Activated naive CD4-positive, alpha-beta T cell treated with anti-CD3 and anti-CD28 coated beads, Interleukin-2, amount 50 U/mL, for 16 hours (primary cell): ENCODE results near the gene KMT2A.
"Not testable (repeated sequence)": the region's sequence is repeated elsewhere in the genome, so short reads cannot be mapped to it uniquely, and the experiment has no call there.

Experiments
- DNase-seq: peaks from one replicate; pipeline ENCODE4 v3.0.0-alpha.2; 2020

KMT2A gene

GRCh38 chr11:118435290-118435892 is 901 bp upstream of the KMT2A start:
- peak; percentile 68 for DNase-seq

DNA sequence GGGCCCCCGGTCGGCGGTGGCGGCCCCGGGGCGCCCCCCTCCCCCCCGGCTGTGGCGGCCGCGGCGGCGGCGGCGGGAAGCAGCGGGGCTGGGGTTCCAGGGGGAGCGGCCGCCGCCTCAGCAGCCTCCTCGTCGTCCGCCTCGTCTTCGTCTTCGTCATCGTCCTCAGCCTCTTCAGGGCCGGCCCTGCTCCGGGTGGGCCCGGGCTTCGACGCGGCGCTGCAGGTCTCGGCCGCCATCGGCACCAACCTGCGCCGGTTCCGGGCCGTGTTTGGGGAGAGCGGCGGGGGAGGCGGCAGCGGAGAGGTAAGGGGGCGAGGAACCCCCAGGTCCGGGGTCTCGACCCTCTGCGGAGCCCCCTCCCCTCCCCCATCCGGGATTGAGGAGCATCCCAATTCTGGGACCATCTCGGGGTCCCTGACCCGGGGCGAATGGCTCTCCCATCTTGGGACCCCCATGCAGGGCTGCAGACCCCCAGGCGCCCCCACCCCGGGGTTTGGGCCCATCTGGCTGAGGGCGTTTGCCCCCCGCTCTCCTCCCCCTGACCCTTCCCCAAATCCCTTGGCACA is 431 bp downstream of the KMT2A start:
- DNase-seq: peak; percentile 13

- peak; percentile 44 for DNase-seq
Observed at GRCh38 chr11:118437208-118438125, 1.2 kb downstream of the KMT2A start.

DNA sequence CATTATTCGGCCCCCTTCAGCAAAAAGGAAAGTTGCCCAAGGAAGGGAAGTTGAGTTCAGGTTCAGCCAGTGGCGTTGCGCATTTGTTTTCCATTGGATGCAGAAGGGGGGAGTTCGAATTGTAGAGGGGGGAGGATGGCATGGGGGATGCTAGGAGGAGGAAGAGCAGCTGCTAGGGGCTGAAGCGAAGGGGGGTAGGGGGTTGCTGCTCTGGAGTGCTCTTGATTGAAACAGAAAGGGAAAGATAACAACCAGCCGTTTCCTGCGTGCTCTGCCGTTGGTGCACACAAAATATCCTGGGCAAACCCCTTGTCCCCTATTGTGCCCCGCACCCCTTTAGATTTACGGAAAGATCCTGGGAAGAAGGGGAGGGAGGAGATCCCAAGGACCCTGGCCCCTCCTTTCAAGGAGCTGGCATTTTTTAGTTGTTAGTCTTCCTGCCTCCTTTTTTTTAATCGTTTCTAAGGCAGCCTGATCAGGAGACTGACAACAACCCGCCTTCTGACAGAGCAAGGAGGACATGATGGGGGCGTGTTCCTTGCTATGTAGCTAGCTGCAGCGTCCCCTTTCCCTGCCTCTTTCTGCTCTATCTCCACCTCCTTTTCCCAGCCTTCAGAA is 2.1 kb downstream of the KMT2A start:
- peak; percentile 56 for DNase-seq

DNA sequence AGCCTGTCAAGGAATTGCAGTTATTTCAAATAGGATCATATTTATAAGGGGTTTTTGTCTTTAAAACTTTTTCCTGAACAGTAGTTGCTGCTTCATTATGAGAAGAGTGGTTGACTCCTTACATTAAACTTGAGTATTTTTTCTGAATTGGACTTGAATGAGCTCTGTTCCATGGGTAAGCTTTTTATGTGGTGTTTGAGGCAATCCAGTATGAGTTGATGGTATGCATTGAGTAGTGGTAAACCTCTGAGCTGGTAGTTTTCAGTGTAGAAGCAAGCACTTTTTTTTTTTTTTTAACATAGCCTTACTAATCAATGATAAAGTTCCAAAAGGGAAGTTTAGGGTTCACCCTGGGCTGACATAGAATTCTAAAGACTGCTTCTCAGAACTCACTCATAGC is 3.4 kb downstream of the KMT2A start:
- DNase-seq: no peak

- DNase-seq: no peak
Observed at GRCh38 chr11:118441770-118442275, 5.5 kb downstream of the KMT2A start.

DNA sequence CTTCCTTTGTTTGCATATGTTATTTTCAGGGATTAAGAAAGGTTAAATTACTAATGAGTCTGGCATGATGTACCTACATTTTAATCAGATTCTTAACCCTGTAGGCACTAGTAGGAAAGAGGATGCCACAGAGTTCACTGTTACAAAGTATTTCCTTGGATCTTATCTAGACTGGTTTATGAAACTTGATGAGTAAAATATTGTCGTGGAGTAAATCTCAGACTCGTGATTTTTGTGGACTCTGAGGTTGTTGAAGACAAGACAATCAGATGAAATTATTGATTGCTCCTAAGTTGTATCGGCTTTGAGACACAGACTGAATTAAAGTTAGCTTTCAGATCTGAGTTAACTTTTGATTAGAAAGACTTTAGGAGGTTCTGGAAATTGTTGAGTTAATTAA is 6.0 kb downstream of the KMT2A start:
- DNase-seq: no peak

- no peak for DNase-seq
Observed at GRCh38 chr11:118442908-118443589, 6.8 kb downstream of the KMT2A start.

DNA sequence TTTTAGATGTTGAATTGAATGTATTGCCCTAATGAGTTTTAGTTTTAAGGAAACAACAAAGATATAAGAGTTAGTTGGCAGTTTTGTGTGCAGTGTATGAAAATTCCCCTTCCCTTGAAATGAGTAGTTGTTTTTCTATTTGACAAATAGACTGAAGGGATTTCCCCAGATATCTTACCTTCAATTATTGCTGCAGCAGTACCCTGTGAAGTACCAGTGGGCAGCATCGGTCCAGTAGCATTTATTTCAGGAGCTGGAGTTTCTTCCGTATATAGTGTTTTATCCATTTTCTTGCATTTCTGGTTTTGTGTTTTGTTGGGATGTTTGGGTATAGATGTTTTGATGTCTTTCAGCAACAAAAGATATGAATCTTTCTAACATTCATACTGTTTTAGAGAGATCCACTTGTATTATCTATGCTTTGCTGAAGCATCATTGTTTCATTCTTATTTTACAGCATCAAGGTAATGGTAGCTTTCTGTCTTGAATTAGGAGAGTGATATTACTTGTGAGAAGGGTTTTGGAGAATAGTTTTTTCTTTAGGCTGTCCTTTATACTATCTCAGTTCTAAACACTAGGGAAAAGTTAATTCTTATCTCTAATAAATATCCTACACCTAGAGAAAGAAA is 7.4 kb downstream of the KMT2A start:
- DNase-seq: no peak

DNA sequence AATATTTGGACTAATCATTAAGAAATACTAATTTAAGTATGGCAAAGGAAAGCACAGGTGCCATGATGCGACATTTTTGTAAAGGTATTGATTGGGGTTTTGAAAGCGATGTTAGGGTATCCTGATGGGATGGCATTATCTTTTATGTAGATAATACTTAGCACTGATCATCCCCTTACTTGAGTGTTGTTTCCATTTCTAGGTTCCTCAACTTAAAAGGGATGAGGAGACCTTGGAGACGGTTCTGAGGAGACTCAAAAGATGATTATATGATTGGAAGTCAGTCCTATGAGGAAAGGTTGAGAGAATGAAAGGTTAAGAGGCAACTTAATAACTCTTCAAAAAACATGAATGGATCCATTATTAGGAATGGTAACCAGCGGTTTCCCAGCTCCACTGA is 11.1 kb downstream of the KMT2A start:
- DNase-seq: no peak

DNA sequence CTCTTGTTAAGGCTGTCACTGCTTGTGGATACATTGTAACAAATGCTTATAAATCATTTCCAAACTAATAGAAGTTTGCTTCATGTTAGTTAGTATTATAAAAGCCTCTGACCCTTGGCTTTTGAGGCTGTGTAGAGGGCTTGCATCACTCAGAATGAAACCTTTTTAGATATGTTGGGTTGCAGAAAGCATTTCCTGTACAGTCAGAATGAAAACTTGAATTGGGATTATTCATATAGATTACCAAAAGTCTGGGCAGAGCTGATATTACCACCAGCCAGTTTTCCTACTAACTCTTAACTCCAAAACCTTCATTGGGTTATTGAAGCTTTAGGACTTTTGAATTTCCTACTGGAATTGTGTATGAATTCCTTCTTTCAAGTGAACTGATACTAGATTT is 12.0 kb downstream of the KMT2A start:
- DNase-seq: no peak

- DNase-seq: no peak
Observed at GRCh38 chr11:118449316-118449918, 13.1 kb downstream of the KMT2A start.

GRCh38 chr11:118450451-118450850 is 14.2 kb downstream of the KMT2A start:
- DNase-seq: no peak

DNA sequence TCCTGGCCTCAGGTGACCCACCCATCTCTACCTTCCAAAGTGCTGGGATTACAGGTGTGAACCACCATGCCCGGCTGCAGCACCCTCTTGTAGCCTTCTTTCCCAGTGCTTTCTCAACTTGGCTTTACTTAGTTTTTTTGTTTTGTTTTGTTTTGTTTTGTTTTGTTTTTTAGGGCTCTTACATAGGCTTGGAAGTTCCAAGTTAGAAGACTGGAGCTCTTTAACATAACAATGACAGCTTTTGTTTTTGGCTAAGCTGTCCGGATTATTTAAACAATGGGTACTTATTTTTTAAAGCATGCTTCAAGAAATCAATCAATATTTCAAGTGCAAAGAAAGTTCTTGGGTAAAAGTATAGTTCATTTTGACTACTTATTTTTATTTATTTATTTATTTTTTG is 25.9 kb downstream of the KMT2A start:
- no peak for DNase-seq

GRCh38 chr11:118468968-118469367 is 32.7 kb downstream of the KMT2A start:
- not testable (repeated sequence) for DNase-seq

DNA sequence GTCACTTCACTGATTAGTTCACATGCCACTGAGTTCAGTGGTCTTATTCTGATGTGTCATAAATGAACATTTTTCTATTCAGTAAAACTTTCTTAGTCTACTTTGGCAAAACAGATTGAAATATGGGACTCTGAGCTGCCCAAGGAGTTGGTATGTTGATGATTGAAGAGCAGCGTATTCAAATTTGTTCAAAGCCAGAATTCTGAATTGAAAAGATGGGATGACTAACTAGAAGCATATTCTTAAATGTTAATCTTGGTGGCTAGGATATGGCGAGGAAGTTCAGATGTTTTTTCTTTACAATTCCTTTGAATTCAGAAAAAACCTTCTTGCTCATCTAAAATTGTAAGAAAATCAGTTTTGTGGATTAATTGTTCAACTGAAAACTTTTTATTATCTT is 34.7 kb downstream of the KMT2A start:
- no peak for DNase-seq

DNA sequence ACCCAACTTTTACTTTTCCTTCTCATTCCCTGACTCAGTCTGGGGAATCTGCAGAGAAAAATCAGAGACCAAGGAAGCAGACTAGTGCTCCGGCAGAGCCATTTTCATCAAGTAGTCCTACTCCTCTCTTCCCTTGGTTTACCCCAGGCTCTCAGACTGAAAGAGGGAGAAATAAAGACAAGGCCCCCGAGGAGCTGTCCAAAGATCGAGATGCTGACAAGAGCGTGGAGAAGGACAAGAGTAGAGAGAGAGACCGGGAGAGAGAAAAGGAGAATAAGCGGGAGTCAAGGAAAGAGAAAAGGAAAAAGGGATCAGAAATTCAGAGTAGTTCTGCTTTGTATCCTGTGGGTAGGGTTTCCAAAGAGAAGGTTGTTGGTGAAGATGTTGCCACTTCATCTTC is 37.2 kb downstream of the KMT2A start:
- no peak for DNase-seq

DNA sequence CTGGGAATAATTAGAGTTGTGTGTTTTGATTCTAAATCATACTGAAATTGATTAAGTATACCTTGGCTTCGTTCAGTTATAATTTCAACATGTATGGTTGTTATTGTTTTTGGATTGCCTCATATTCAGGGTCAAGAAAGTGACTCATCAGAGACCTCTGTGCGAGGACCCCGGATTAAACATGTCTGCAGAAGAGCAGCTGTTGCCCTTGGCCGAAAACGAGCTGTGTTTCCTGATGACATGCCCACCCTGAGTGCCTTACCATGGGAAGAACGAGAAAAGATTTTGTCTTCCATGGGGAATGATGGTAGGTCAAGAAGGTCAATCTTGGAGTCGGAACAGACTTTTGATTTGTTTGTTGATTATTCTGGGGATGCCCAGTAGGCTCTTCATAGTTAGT is 40.4 kb downstream of the KMT2A start:
- no peak for DNase-seq

GRCh38 chr11:118481238-118481637 is 44.9 kb downstream of the KMT2A start:
- not testable (repeated sequence) for DNase-seq

GRCh38 chr11:118484405-118484804 is 48.1 kb downstream of the KMT2A start:
- DNase-seq: no peak

DNA sequence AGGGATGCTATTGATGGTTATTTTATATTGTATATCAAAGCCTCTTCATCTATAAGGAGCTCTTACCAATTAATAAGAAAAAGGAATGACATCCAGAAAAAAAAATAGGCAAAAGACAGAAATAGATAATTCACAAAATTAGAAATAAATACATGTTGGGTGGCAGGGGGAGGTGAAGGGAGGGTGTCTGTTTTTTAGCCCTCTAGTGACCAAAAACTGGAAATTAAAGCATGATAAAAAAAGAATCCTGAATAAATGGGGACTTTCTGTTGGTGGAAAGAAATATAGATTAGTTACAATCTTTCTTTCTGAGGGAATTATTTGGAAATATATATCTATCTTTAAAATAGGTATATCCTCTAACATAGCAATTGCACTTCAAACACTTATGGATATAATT is 49.0 kb downstream of the KMT2A start:
- no peak for DNase-seq
